Sciatic nerve (tissue), 2 donors: Measurements from ENCODE around the gene GUCY2D. TPM values are rescaled to one million over a fixed set of nuclear protein-coding genes. Genes with fewer than 3 reads are reported as not detected.
"Not testable (repeated sequence)": the region's sequence is repeated elsewhere in the genome, so short reads cannot be mapped to it uniquely, and the experiment has no call there.

ENCODE experiments used
- ATAC-seq: fragments of 200-7000 bp; cut with Tn5 transposase; one replicate; pipeline ENCODE4 v1.9.1; 2020; ENCODE audit warnings: mild to moderate bottlenecking, moderate library complexity
- DNase-seq: peaks from one replicate; pipeline ENCODE4 v3.0.0-alpha.2; 2020; ENCODE audit warnings: low spot score
- intact Hi-C: fragments of 100-400 bp; cut with DNase I; formaldehyde crosslinking; loops from one replicate; pipeline ENCODE4 v1.14.2; 2022
- total RNA-seq: library from RNA; stranded (reverse); fragmentation: NEBNext Ultra II Directional; extraction: Animal tissue kit (Norgen Biotek cat#: 25700); gene quantifications from one replicate; pipeline ENCODE4 v1.2.1, GENCODE V29; 2021
- donor health status: DM: no; HTN: no; CAD: no.
- donor health status: DM: no; HTN: no; CAD: no.

Gene GUCY2D
- total RNA-seq = not detected

DNA sequence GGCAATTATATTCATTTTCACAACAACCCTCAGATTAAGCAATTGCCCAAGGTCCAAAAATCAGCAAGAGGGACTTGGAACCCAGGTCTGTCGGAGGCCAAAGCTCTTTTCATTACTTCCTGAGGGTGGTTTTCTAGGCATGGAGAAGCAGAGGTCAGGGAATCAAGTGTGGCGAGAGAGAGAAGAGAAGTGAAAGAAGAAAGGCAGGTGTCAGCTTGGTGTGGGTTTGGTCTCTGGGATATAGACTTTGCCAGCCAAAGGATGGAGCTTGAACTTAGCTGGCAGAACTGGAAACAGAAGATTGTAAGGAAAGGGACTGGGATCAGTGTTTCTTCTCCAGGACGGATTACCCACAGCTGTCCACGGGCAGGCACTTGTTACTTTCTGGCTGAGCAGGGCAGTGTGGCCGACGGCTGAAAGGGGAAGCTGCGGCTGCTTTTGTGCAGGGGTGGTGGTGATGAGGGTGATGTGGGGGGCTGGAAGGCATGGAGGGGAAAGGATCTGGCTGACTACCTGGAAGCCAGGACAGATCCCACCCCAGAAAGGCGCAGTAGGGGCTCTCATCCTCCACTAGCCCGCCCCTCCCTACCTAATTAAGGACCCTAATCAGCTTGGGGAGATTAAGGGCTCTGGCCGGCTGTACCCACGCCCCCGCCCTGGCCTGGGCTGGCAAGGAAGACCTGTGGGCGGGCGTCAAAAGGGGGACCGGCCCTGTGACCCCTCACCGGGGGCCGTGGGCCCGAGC is at the start of gene GUCY2D:
TSS of gene GUCY2D (plus strand) at position 640 of the 745 bp plus-strand sequence. CDS start 433 bp downstream, outside the sequence.
- ATAC-seq = peak; percentile 66
- DNase-seq = peak; percentile 59
- intact Hi-C loops = no loop called here

- DNase-seq, intact Hi-C loops, ATAC-seq: not testable (repeated sequence)
Measured at GRCh38 chr17:7953266-7953665, 49.1 kb upstream of the GUCY2D start.

- intact Hi-C loops = no loop called here
- DNase-seq (no peak), ATAC-seq (no peak)
Measured at GRCh38 chr17:7955414-7956227, 46.8 kb upstream of the GUCY2D start.

GRCh38 chr17:7956228-7956965 is 46.0 kb upstream of the GUCY2D start:
- DNase-seq (no peak), ATAC-seq (no peak)
- intact Hi-C loops = no loop called here

DNA sequence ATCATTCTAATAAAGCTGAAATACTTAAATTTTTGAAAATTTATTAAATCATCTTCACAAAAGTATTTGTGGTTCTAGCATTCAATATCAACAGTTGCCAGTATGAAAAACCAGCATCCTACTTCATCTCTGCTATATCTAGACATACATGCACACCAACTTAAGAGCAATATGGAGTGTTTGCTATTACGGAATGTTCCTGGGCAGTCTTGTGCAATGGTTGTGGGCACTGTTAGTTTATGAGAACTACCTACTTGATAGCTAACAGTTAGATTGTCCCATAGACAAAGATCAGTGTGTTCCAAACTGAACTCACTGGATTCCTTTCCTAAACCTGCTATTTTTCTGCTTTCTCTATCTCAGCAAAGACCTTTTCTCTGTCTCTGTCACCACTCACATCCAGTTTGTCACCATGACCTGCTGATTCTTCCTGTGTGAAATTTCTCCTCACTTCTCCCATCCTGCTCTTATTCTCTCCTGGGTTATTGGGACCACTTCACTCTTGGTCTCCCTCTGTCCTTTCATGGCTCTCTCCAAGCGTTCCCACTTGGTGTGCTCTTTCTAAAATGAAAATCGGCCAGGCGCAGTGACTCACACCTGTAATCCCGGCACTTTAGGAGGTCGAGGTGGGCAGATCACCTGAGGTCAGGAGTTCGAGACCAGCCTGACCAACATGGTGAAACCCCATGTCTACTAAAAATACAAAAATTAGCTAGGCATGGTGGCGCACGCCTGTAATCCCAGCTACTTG is 42.7 kb upstream of the GUCY2D start:
- DNase-seq = no peak
- intact Hi-C loops = no loop called here
- ATAC-seq = no peak

GRCh38 chr17:7961421-7961820 is 41.0 kb upstream of the GUCY2D start:
- intact Hi-C loops = no loop called here
- DNase-seq (no peak), ATAC-seq (no peak)

GRCh38 chr17:7967751-7968150 is 34.7 kb upstream of the GUCY2D start:
- DNase-seq = no peak
- no peak for ATAC-seq
- intact Hi-C loops = no loop called here

DNA sequence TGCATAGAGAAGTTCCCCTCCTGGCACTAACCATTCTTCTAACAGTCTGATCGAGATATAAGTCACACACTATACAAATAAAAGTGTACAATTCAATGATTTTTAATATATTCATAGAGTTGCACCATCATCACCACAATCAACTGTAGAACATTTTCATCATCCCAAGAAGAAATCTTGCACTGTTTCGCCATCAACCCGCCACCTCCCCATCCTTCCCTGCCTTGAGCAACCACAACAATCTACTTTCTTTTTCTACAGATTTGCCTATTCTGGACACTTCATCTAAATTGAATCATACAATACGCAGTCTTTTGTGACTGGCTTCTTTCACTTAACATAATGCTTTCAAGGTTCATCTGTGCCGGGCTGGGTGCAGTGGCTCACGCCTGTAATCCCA is 33.0 kb upstream of the GUCY2D start:
- no peak for DNase-seq
- intact Hi-C loops = no loop called here
- ATAC-seq = no peak

- ATAC-seq = no peak
- intact Hi-C loops = no loop called here
- no peak for DNase-seq
Measured at GRCh38 chr17:7971651-7972050, 30.8 kb upstream of the GUCY2D start.

GRCh38 chr17:7972131-7972785 is 30.2 kb upstream of the GUCY2D start:
- intact Hi-C loops = no loop called here
- ATAC-seq = no peak
- DNase-seq = no peak

DNA sequence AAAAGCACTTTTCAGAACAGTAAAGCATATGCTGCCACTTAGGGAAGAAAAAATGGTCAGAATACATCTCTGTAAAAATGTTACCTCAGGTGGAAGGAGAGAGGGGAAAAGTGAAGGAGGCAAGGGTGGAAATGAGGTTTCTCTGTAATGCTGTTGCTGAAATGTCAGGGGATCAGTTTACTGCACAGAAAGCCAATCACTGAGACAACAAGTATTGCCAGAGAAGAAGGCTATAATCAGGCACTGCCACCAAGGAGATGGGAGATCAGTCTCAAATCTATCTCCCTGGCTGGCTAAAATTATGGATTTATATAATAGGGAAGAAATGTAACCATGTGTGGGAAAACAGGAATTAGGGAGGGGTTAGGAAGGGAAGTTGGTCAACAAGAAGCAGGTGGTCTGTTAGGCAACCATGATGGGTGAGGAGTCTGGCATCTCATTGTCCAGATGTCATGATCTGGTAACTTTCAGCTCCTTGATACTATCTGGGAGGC is 27.7 kb upstream of the GUCY2D start:
- ATAC-seq = no peak
- intact Hi-C loops = no loop called here

GRCh38 chr17:7977039-7977438 is 25.4 kb upstream of the GUCY2D start:
- ATAC-seq (no peak), DNase-seq (no peak)
- intact Hi-C loops = no loop called here

More for the DNA sequence above, 27.7 kb upstream of the GUCY2D start:
- DNase-seq = no peak

- intact Hi-C loops = no loop called here
Measured at GRCh38 chr17:7977805-7978204, 24.6 kb upstream of the GUCY2D start.

GRCh38 chr17:7982173-7982572 is 20.2 kb upstream of the GUCY2D start:
- DNase-seq = no peak
- no peak for ATAC-seq
- intact Hi-C loops = loop anchor here (10.0 kb wide), 1 partner anchor 117 kb away; no protein-coding TSS in a partner anchor

More at GRCh38 chr17:7977805-7978204, 24.6 kb upstream of the GUCY2D start:
- ATAC-seq (no peak), DNase-seq (no peak)

DNA sequence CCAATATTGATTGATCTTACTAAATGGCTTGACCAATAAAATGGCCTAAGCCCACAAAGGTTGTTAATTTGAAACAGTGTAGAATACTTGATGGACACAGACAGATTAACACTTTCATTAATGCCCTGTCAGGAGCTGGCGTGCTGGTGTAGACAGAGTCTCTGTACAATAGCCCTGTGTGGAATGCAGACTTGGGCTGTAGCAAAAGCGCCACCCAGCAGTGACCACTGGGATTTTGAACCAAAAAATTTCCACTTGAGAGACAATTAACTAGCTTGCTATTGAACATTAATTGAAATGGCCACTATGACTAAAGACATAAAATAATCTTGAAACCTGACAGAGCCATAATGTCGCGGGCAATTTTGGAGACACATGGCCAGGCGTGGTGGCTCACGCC is 19.7 kb upstream of the GUCY2D start:
- intact Hi-C loops = loop anchor here (10.0 kb wide), 1 partner anchor 118 kb away; no protein-coding TSS in a partner anchor
- ATAC-seq = no peak

DNA sequence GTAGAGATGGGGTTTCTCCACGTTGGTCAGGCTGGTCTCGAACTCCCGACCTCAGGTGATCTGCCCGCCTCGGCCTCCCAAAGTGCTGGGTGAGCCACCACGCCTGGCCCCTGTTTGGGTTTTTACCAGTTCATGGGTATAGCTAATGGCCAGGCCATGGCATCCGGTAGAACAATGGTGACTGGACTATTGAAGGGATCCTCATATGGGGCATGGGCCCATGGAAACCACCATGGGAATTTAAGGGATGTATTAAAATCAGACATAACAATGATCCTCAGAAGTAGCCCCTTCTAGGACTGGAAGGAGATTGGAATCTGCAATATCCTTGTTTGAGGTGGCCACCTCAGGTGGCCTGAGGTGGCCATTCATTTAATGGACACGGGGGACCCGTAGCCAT is 17.5 kb upstream of the GUCY2D start:
- no peak for ATAC-seq
- DNase-seq = no peak
- intact Hi-C loops = loop anchor here (10.0 kb wide), 1 partner anchor 120 kb away; no protein-coding TSS in a partner anchor

More for the DNA sequence above, 19.7 kb upstream of the GUCY2D start:
- no peak for DNase-seq

- ATAC-seq (no peak), DNase-seq (peak; percentile 47)
- intact Hi-C loops = loop anchor here (10.0 kb wide), 1 partner anchor 123 kb away; no protein-coding TSS in a partner anchor
Measured at GRCh38 chr17:7987112-7987893, 15.1 kb upstream of the GUCY2D start.
